ENCODE data around the gene ABHD12. TPM values are rescaled to one million over a fixed set of nuclear protein-coding genes. Genes with fewer than 3 reads are reported as not detected.
A peak's percentile ranks its signal among the peaks of the same experiment; 100 is the strongest.

The ABHD12 gene
- total RNA-seq, 2 donors from 2014 or later: 48.2 to 52.7 TPM

- 91 to 95% methylated on average over 4 to 12 of the region's 12 CpGs for WGBS, 2 experiments (ENCODE audit: insufficient coverage in 1 of 2, insufficient read length in 1 of 2)
- Mint-ChIP-seq H3K27ac (no peak overlapping the region), H3K9me3 (no peaks in the 10 kb centered on the region), H3K4me1 (peaks cover 3% of the 10 kb centered on the region), H3K36me3 (ENCODE audit: low read depth) (peaks cover 31% of the 10 kb centered on the region), H3K4me3 (no peak overlapping the region), H3K27me3 (ENCODE audit: insufficient read depth) (no peaks in the 10 kb centered on the region)
- no peak for DNase-seq
- Histone ChIP-seq H3K27ac (ENCODE audit: low read depth, low read length) (no peak overlapping the region), H3K9ac (ENCODE audit: extremely low read depth, low read length, poor library complexity, severe bottlenecking) (no peak overlapping the region), H3K4me3 (ENCODE audit: low read length) (no peak overlapping the region), H3K36me3 (ENCODE audit: control insufficient read depth, insufficient read depth, low read length) (peaks cover 15% of the 10 kb centered on the region), H3K4me1 (ENCODE audit: control insufficient read depth, insufficient read depth, low read length) (no peaks in the 10 kb centered on the region), H3K27me3 (ENCODE audit: control insufficient read depth, insufficient read depth, low read length, poor library complexity, severe bottlenecking) (no peaks in the 10 kb centered on the region), H3K9me3 (ENCODE audit: control insufficient read depth, low read length) (no peaks in the 10 kb centered on the region)
- no peak for TF ChIP-seq CTCF (conservative IDR thresholded peaks at IDR 0.05)
Observed at GRCh38 chr20:25303292-25304024, 87.2 kb downstream of the ABHD12 start.

DNA sequence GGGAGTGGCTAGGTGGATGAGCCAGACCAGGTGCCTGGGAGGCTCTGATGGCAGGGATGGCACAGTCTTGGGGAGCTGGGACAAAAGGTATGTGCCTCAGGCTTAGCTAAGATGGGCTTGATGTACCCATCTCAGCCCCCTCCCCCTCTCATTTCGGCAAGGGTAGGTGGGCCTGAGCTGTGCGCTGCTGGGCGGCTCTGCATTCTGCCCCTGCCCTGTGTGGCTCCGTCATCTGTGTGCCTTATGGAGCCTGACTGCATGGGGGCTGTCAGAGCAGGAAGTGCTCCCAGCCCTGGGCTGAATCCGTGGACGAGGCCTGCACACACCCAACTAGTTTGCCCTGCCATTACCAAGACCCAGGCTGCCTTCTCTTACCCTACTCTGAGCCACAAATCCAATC, 88.0 kb downstream of the ABHD12 start:
- H3K4me1 Mint-ChIP-seq: peaks cover 7% of the 10 kb centered on the region
- DNase-seq: no peak
- no peak overlapping the region for H3K27ac ChIP-seq (ENCODE audit: low read depth, low read length)
- H3K36me3 ChIP-seq (ENCODE audit: control insufficient read depth, insufficient read depth, low read length): peaks cover 15% of the 10 kb centered on the region
- no peak overlapping the region for H3K9ac ChIP-seq (ENCODE audit: extremely low read depth, low read length, poor library complexity, severe bottlenecking)
- no peaks in the 10 kb centered on the region for H3K9me3 ChIP-seq (ENCODE audit: control insufficient read depth, low read length)
- H3K4me1 ChIP-seq (ENCODE audit: control insufficient read depth, insufficient read depth, low read length): no peaks in the 10 kb centered on the region
- H3K4me3 Mint-ChIP-seq: no peak overlapping the region
- TF ChIP-seq CTCF (conservative IDR thresholded peaks at IDR 0.05): no peak
- no peaks in the 10 kb centered on the region for H3K27me3 ChIP-seq (ENCODE audit: control insufficient read depth, insufficient read depth, low read length, poor library complexity, severe bottlenecking)
- peaks cover 32% of the 10 kb centered on the region for H3K36me3 Mint-ChIP-seq (ENCODE audit: low read depth)
- no peak overlapping the region for H3K27ac Mint-ChIP-seq
- no peaks in the 10 kb centered on the region for H3K27me3 Mint-ChIP-seq (ENCODE audit: insufficient read depth)
- no peaks in the 10 kb centered on the region for H3K9me3 Mint-ChIP-seq
- H3K4me3 ChIP-seq (ENCODE audit: low read length): no peak overlapping the region
- WGBS, 2 experiments (ENCODE audit: insufficient coverage in 1 of 2, insufficient read length in 1 of 2): 91 to 95% methylated on average over 5 to 6 of the region's 6 CpGs

DNA sequence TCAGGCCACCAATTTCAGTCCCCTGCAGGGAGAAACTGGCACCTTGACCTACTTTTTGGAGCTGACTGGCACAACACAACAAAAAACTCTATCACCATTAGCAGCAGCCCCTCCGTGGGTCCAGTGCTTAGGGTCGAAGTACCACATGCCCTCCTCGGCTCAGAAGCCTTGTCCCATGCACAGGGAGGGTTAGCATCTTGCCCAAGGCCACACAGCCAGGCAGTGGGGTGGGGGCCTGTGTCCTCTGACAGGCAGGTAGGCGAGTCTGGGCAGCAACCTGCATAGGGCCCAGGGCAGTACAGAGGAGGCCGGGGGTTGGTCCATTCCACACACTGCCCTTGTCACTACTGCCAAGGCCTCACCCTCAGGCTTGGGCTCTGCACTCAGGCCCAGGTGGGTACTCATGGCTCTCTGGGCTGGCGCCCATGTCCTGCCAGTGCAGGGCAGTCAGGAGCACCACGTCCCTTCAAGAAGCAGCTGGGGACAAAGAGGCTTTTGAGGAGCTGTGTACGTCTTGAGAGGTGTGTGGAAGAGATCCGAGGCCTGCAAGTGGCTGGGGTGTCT, 89.2 kb downstream of the ABHD12 start:
- no peak overlapping the region for H3K4me3 Mint-ChIP-seq
- no peak for TF ChIP-seq CTCF (conservative IDR thresholded peaks at IDR 0.05)
- H3K36me3 ChIP-seq (ENCODE audit: control insufficient read depth, insufficient read depth, low read length): peaks cover 26% of the 10 kb centered on the region
- no peaks in the 10 kb centered on the region for H3K9me3 ChIP-seq (ENCODE audit: control insufficient read depth, low read length)
- H3K4me1 ChIP-seq (ENCODE audit: control insufficient read depth, insufficient read depth, low read length): no peaks in the 10 kb centered on the region
- no peak for DNase-seq
- 92 to 100% methylated on average over 3 to 9 of the region's 9 CpGs for WGBS, 2 experiments (ENCODE audit: insufficient coverage in 1 of 2, insufficient read length in 1 of 2)
- no peak overlapping the region for H3K9ac ChIP-seq (ENCODE audit: extremely low read depth, low read length, poor library complexity, severe bottlenecking)
- H3K27ac ChIP-seq (ENCODE audit: low read depth, low read length): no peak overlapping the region
- no peaks in the 10 kb centered on the region for H3K27me3 ChIP-seq (ENCODE audit: control insufficient read depth, insufficient read depth, low read length, poor library complexity, severe bottlenecking)
- H3K4me3 ChIP-seq (ENCODE audit: low read length): no peak overlapping the region
- peaks cover 5% of the 10 kb centered on the region for H3K4me1 Mint-ChIP-seq
- H3K27me3 Mint-ChIP-seq (ENCODE audit: insufficient read depth): no peaks in the 10 kb centered on the region
- H3K9me3 Mint-ChIP-seq: no peaks in the 10 kb centered on the region
- peak overlapping the region; percentile 26 for H3K27ac Mint-ChIP-seq
- peaks cover 29% of the 10 kb centered on the region for H3K36me3 Mint-ChIP-seq (ENCODE audit: low read depth)
